NCI-H2171 treated with DMSO at 0.1 percent for 48 hours (cell line): Measurements from ENCODE around the gene CEP295NL.
A peak's percentile ranks its signal among the peaks of the same experiment; 100 is the strongest.
"Not testable (repeated sequence)": the region's sequence is repeated elsewhere in the genome, so short reads cannot be mapped to it uniquely, and the experiment has no call there.

Source experiments
- DNase-seq: peaks from one replicate; lab custom pipeline; 2025; lab: John Stamatoyannopoulos, UW

Gene CEP295NL

GRCh38 chr17:78929908-78930775 is 27.1 kb upstream of the CEP295NL start:
- DNase-seq = no peak

- DNase-seq = no peak
Observed at GRCh38 chr17:78925662-78926555, 22.9 kb upstream of the CEP295NL start.

GRCh38 chr17:78925234-78925633 is 22.2 kb upstream of the CEP295NL start, which contains the start of gene TIMP2:
TIMP2 (minus strand) TSS chr17:78925387; CDS start chr17:78925088, 299 bp downstream.
- peak; percentile 83 for DNase-seq

- no peak for DNase-seq
Observed at GRCh38 chr17:78924481-78925151, 21.6 kb upstream of the CEP295NL start.

GRCh38 chr17:78923660-78924453 is 20.9 kb upstream of the CEP295NL start:
- peak; percentile 58 for DNase-seq

GRCh38 chr17:78922816-78923498 is 20.0 kb upstream of the CEP295NL start:
- DNase-seq = no peak

- DNase-seq = no peak
Observed at GRCh38 chr17:78921437-78921971, 18.5 kb upstream of the CEP295NL start.

GRCh38 chr17:78920528-78920927 is 17.5 kb upstream of the CEP295NL start:
- no peak for DNase-seq

GRCh38 chr17:78919861-78920450 is 17.0 kb upstream of the CEP295NL start:
- DNase-seq = peak; percentile 29

GRCh38 chr17:78918979-78919378 is 16.0 kb upstream of the CEP295NL start:
- DNase-seq = no peak

- no peak for DNase-seq
Observed at GRCh38 chr17:78917451-78918275, 14.7 kb upstream of the CEP295NL start.

- no peak for DNase-seq
Observed at GRCh38 chr17:78915872-78916632, 13.1 kb upstream of the CEP295NL start.

- no peak for DNase-seq
Observed at GRCh38 chr17:78913115-78913514, 10.1 kb upstream of the CEP295NL start.

GRCh38 chr17:78912082-78912481 is 9.1 kb upstream of the CEP295NL start:
- no peak for DNase-seq

GRCh38 chr17:78911543-78911942 is 8.5 kb upstream of the CEP295NL start:
- DNase-seq = not testable (repeated sequence)

- no peak for DNase-seq
Observed at GRCh38 chr17:78910497-78911284, 7.7 kb upstream of the CEP295NL start.

- peak; percentile 22 for DNase-seq
Observed at GRCh38 chr17:78908426-78908825, 5.4 kb upstream of the CEP295NL start.

GRCh38 chr17:78905541-78905940 is 2.5 kb upstream of the CEP295NL start:
- DNase-seq = no peak
